GM04503 (cell line): ENCODE results near the gene MCM3AP.

ENCODE experiments used
- DNase-seq: peaks from one replicate; pipeline ENCODE4 v3.0.0-alpha.2; 2012; ENCODE audit warnings: low read depth

The MCM3AP gene

DNA sequence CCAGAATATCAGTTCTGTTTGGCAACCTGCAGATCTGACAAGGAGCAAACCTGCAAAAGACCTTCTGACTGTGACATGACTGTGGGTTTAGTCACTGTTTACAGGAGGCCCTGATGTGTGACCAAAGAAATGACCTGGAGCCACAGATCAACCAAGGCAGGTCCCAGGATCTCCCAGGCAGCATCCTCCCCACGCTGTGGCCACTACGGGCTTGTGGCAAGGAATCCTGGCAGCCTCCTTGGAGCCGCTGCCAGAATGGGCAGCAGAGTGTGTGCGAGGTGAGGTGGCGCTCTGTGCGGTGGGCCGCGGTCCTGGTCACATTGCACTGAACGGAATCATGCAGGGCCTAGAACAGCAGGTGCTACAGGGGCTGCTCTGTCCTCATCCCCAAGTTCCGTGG, 15.9 kb downstream of the MCM3AP start:
- DNase-seq = no peak

DNA sequence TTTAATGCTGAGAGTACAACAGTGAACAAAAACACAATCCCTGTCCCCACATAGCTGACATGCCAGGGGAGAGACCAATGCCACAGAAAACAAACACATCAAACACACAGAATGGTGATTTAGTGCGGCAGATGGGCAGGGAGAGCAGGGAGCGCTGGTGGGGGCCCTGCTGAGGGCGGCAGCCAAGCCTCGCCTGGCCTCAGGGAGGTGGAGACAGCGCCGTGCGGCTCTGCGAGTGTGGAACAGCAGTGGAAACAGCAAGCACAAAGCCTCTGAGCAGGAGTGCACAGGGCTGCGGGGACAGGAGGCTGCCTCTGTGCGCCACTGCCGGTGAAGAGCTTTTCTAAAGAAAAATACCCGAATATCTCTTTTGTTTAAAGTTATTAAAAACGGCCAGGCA, 17.0 kb downstream of the MCM3AP start:
- DNase-seq = no peak

DNA sequence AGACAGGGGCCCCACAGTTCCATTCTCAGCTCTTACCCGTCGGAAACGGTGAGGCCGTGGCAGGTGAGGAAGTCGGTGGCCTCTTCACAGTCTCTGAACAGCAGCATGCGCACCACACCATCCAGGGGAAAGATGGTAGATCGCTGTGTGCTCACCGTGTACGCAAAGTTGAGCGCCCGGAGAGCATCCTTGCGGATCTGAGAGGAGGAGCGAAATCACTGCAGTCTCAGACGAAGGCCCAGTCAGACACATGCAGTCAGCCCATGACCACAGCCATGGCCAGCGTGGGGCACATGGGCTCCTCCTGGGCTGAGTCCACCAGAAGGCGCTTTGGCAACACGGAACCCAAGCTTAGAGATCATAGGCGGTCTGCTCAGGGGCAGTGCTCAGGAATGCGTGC, 18.5 kb downstream of the MCM3AP start:
- DNase-seq = no peak

DNA sequence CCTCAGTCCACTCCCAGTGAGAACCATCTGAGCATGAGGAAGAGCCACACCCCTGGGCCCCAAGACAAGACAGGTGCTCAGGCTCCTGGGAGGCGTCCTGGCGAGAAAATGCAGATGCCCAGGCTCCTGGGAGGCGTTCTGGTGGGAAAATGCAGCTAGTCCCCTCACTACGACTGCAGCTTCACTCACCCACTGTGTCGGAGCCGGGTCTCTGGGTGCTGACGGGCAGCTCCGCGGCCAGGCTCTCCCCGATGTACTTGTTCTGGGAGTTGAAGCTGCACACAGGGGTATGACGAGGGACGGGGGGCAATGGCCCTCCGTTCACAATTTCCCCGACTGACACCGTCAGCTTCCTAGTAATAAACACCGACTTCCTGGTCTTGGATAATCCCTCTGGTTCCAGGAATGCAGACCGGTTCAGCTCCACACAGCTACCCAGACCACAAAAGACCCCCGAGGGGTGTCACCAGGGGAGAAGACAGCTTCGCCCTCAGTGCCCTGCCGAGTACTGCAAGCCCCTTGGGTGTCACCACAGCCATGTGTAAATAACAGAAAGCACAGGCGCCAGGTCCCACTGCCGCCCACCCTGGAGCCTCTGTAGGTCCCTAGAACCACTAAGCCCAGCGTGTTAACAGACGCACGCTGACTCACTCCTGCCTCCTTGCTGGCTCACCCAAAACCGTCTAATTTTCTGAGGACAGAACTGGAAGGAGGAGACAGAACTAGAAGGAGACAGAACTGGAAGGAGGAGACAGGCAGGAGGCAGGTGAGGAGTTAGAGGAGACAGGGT, 19.5 kb downstream of the MCM3AP start:
- DNase-seq = no peak

DNA sequence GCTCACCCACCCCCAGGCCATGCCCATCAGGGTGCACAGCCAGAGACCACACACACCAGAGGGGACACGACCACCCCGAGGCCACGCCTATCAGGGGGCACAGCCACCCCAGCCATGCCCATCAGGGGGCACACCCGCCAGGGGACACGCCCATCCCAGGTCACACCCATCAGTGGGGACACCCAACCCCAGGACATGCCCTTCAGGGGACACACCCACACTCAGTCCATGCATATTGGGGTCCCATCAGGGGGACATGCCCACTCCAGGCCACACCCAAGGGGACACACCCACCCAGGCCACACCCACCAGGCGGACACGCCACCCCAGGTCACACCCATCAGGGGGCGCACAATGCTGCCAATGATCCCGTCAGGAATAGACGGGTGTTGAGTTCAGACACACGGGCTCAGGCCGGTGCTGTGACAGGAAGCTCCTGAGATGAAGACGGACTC, 20.7 kb downstream of the MCM3AP start:
- no peak for DNase-seq

DNA sequence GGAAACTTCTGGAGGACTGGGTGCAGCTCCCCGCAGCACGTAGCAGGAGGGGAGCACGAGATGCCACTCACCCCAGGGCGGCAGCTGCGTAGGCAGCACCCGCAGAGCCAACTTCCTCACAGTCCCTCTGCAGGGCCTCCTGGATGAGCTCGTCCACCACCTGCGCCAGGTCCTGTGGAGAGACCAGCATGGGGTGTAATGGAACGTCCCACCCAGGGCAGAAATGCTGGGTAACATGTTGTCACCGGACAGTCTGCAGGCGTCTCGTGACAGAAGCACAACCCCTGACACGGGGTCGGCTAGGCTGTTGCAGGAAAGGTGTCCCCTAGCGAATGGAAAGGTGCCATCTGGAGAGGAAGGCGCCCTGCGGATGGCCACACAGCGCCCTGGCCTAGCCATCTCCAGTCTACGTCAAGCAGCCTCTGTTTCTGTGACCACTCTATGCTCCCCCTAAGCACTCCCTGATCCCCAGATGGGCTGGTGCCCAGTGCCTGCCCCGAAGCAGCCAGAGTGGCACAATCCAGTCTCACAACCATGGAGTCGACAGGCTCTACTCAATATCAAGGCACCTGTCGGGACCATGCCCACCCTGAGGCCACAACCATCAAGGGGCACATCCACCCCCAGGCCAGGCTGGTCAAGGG, 21.2 kb downstream of the MCM3AP start:
- DNase-seq = no peak

DNA sequence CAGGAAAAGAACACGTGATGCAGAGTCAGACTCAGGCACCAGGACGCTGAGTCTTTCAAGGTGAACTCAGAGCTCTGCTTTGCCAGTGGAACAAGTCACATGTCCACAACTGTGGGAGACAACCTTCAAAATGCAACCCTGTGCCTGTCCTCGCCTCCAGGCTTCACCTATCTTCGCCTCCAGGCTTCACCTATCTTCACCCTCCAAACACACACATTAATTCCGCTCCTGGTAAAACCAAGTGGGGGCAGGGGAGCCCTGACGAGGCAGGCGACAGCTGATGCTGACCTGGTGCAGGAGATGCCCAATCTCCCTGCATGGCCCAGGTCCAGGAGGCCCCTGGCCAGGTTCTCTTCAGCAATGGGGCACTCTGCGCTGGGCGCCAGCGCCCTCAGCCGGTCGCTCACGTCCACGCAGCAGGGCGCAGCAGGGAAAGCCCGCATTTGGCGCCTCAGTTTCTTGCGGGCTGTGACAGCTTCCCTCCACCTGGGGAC, 28.9 kb downstream of the MCM3AP start:
- no peak for DNase-seq

DNA sequence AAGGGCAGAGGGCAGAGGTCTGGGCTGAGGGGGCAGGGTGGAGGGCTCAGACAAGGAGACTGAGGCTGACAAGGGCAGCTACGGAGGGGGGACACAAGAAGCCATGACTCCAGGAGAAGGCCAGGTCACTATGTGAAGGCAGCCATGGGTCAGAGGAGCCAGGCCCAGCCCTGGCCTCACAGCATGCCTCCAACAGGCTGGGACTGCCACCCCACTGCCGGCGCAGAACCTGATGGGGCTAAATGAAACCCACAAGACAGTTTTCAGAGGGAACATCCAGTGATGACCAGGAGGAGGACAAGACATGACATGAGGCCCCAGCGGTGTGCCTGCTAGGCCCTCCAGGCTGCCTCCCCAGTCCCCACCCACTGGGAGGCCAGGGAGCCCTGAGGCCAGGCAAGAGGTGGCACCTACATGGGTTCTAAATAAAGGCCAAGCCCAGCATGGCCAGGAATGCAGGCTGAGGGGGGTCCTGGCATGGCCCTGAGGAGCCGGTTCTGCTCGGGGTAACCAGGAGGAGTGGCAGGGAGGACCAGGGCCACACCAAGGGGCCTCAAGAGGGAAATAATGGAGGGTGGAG, 29.6 kb downstream of the MCM3AP start:
- DNase-seq = no peak

DNA sequence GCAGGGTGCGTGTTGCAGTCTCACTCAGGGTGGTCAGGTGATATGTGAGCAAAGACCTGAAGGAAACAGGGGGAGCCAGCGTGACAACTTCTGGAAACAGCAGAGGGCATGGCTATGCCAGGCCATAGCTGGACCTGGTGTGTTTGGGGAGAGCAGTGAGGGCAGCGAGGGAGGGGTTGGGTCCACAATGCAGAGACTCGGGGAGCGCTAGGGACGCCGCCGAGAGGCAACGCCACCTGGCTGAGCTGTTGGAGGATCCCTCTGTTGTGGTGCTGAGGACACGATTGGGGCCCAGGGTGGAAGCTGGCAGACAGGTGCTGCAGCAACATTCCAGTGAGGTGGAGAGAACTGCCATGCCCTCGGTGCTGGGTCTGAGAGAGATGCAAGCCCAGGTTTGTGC, 30.2 kb downstream of the MCM3AP start:
- no peak for DNase-seq

DNA sequence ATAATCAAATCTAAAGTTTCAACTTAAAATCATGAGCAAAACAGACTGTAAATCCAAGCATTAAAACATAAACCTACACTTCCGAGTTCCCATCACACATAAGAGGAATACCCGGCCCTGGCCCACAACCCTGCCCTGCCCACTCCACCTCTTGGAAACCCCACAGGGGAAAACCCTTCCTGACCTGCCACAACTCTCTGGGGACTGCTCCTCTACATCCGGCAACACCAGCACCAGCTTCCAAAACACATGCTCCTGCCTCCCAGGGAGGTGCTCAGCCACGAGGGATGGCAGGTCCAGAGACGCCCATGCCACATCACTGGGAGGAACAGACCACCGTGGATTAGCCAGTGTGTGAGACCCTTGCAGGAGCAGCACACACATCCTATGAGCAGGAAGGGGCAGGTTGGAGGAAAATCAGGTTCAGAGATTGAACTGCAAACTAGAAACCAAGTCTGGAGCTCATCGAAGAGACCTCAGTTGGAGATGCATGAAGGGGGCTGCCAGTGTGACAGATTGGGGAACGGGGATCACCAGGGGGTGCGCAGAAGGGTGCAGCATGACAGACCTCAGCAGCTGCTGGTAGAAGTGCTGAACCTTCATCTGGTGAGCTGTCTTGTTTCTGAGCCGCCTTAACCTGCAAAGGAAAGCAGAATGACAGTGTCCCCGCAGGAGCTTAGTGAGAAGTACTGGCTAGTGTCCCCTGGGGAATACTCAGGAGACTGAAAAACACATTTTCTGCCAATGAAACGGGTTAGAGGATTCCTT, 31.0 kb downstream of the MCM3AP start:
- DNase-seq = no peak

DNA sequence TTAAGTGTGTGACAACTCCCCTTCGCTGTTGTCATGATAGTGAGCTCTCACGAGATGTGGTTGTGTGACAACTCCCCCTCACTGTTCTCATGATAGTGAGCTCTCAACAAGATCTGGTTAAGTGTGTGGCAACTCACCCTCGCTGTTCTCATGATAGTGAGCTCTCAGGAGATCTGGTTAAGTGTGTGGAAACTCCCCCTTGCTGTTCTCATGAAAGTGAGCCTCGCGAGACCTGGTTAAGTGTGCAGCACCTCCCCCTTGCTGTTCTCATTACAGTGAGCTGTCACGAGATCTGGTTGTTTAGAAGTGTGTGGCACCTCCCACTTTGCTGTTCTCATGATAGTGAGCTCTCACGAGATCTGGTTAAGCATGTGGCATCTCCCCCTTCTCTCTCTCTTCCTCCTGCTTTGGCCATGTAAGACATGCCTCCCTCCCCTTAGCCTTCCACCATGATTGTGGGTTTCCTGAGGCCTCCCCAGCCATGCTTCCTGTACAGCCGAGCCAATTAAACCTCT, 31.7 kb downstream of the MCM3AP start:
- DNase-seq = no peak

DNA sequence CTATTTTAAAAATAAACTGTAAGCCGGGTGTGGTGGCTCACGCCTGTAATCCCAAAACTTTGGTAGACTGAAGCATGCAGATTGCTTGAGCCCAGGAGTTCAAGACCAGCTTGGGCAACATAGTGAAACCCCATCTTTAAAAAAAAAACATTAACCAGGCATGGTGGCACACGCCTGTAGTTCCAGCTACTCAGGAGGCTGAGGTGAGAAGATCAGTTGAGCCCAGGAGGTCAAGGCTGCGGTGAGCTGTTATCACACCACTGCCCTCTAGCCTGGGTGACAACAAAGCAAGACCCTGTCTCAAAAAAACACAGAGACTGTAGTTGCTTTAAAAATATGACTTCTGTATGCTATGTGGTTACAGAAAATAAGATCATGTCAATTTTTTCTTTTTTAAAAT, 32.6 kb downstream of the MCM3AP start:
- no peak for DNase-seq

DNA sequence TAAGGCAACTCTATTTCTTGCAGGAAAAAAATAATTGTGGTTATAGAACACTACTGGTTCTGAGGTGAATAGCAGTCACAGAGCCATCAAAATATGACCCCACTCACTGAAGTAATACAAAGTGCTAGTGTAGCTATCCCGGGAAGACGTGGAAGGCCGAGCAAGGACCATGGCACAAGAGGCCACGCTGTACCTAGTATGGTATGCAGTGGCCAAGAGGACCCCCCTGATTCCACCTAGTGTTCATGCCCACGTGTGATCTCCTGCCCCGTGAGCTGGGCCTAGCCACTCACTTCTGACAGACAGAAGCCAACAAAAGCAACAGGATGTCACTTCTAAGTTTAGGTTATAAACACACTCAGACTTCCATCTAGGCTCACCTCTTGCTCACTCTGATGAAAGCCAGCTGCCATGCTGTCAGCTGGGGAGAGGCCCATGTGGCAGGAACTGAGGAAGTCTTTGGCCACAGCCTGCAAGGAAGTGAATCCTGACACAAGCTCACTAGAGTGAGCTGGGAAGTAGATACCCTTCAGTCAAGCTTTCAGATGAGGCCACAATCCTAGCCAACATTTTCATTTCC, 35.2 kb downstream of the MCM3AP start:
- DNase-seq = no peak

DNA sequence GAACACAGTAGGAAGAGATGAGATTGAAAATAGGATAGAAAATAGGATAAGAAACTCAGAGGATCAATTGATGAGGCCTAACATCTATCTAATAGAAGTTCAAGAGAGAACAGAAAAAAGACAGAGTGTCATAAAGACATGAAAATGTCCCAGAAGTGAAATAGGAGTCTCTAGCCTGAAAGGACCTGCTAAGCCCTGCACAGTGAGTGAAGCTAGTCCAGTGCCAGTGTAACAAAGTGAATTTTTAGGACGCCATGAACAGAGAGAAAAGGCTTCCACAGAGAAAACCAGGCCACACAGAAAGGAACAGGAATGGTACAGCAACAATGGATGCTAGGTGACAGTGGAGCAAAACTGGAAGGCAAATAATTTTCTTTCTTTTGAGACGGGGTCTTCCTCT, 36.6 kb downstream of the MCM3AP start:
- no peak for DNase-seq

DNA sequence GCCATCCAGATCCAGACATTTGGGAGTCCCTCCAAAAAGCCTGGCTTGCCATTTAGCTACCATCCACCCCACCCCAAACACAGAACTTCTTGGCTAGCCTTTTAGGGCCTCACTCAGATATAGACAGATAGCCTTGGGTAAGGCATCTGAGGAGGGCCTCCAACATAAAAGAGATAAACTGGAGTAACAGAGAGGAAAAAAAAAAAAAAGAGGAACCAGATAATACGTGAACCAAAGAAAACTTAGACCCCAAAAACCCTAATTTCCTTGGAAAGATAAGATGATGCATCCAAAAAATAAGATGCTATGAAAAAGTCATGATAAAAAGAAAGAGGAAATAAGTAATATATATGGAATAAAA, 37.0 kb downstream of the MCM3AP start:
- no peak for DNase-seq

DNA sequence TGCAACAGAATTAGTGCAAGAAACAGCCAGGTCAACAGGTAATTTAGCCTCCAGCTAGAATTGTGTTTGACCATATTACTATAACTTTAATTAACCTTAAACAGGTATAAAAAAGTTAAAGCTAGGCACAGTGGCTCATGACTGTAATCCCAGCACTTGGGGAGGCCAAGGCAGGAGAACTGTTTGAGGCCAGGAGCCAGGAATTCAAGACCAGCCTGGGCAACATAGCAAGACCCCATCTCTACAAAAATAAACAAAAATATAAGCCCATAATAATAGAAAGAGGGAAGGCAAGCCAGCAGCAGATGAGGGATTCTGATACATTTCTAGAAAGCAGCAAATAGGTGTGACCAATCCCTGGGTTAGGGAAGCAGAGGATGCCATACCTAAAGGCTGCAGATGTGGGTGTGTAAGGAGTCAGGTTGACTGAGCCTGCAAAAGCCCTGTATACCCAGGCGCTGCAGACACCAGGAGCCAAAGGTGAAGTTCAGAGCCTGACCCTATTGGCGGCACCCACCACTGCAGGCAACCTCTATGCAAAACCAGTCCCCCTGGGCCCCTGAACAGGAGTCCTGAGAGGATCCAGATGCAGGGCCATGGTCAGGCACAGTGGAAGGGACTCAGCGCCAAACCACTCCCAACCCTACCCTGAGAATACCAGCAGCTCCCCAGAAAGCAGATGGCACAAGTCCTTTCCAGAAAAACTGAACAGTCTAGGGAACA, 37.6 kb downstream of the MCM3AP start:
- no peak for DNase-seq

DNA sequence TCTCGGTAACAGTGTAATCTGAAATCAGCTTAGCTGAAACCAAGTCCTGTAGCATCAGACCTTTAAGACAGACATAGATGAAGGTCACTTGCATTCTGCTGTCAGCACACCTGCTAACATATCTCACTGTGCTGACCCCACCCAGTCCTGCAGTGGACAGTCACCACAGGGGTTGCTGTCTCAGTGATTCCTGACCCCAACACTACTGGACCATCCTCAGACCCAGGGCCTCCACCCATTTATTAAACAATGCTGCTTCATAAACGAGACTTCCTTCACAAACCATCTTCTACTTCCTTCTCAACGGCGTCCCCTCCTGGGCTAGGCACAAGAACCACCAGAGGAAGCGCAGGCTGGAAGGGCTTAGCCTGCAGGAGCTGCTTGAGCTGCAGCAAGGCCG, 39.1 kb downstream of the MCM3AP start:
- no peak for DNase-seq

DNA sequence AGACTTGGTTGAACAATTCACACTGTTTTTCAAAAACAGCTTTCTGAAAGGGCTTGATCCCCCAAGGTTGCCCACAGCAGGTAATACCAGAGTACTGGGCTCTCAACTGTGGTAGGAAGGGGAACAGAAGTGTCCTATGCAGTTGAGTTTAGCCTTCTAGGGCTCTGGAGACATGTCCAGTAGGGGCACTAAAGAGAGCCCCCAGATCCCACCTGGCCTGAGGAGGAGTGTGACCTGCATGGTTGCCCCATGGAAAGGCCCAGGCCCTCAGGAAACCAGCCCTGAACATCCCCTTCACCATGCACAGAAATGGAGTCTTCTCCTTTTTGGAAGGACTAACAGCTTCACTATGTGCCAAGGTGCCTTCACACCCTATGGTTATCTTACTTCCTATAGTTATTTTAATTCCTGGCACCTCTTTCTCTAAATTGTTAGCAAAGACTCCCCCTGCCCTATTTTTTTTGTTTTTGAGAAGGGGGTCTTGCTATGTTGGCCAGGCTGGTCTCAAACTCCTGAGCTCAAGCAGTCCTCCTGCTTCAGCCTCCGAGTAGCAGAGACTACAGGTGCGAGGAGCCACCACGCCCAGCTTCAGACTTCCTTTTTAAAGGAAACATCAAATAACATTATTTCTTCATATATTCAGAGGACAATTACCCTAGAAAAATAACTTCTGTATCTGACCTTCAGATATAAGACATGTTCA, 40.0 kb downstream of the MCM3AP start:
- DNase-seq = no peak

DNA sequence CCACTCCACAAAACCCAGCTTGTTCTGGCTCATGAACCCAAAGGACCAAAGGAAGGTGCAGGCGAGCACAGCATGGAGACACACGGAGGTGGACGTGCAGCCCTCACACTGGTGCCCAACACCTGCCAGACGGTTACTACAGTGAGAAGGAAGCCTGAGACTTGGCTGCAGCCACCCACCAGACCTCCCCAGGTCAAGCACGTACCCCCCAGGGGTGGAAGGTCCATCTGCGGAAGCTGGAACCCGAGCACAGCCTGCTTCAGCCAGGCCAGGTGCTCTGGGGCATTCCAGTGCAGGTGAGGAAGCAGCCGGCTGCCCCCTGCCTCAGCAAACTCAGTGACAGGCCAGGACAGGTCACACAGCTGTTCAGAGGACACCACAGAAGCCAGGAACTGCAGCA, 40.8 kb downstream of the MCM3AP start:
- DNase-seq = no peak

DNA sequence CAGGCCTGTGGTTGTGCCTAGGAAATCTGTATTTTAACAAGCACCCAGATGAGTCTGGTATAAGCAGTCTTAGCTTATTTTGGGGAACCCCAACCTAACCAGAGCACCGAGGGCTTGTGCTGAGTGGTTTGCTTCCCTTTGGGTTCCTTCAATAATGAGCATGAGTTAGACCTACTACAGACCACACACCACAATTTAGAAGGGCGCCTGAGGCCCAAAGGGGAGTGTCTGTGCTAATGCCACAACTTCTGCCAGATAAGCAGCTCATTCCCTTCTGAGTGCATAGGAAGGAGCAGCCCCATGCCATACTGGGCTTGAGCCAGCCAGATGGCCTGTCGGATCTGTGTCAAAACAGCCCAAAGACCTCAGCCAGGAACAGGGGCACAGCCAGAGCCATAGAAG, 41.5 kb downstream of the MCM3AP start:
- no peak for DNase-seq

DNA sequence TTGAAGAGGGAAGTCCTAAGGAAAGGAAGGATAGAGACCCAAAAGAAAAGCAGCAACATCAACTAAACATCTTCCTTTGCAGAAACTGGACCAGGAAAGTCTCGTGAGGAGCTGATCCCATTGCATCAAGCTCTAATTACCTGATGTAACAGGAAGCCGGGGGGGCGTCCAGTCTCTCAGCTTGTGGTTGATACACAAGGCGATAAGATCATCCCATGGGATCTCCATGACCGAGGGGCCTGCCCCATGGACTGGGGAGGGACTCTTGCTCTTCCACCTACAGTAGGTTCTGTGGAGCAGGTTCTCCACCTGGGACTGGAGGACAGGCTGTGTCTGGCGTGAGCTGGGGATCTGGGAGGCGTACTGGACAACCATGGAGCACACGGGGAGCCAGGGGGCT, 42.1 kb downstream of the MCM3AP start:
- no peak for DNase-seq
